Measurements from ENCODE around the gene PPP1R9A. TPM values are rescaled to one million over a fixed set of nuclear protein-coding genes. Genes with fewer than 3 reads are reported as not detected.

PPP1R9A gene
- total RNA-seq, 4 donors from 2014 or later = 0.51 to 2.7 (median 1.4) TPM

DNA sequence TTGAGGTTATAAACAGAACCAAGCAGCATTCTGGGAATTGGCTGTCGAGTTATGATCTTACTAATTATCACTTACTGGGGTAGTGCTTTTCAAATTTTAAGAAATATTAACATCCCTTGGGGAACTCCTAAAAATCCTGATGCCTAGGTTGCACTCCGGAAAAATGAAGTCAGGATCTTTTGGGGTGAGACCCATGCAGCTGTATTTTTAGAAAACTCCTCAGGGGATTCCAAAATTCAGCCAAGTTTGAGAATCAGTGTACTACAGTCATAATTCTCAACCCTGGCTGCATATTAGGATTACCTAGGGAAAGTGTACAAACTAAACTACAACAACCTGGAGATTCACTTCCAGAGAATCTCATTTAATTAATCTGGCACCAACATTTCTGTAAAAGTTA, 17.2 kb upstream of the PPP1R9A start:
- H3K4me3 ChIP-seq (ENCODE audit: low read depth, poor library complexity, severe bottlenecking) = no peak overlapping the region
- WGBS, 2 donors = 48 to 79% methylated on average over 2 of the region's 2 CpGs
- intact Hi-C loops (cut with DNase I; ENCODE audit: low total_unique reads) = no loop called here
- DNase-seq (ENCODE audit: low spot score in 2 of 2) = no peak
- TF ChIP-seq POLR2A (IDR thresholded peaks at IDR 0.05) (no peak), CTCF (IDR thresholded peaks at IDR 0.05) (no peak)

DNA sequence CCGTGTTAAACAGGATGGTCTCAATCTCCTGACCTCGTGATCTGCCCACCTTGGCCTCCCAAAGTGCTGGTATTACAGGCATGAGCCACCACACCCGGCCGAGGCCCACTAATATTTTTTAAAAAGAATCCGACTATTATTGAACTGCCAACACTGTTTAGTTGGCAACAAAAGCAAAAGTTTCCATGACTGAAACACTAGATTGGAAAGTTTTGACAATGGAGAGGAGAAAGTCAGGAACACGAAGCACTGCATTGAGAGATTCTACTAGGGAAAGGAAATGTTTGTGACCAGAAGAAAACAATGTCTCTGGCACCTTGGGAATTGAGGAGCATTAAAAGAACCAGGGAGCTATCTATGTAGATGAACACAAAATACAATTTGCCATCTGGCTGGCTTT, 13.7 kb upstream of the PPP1R9A start:
- H3K4me3 ChIP-seq (ENCODE audit: low read depth, poor library complexity, severe bottlenecking) = no peak overlapping the region
- TF ChIP-seq POLR2A (IDR thresholded peaks at IDR 0.05) (no peak), CTCF (IDR thresholded peaks at IDR 0.05) (no peak)
- intact Hi-C loops (cut with DNase I; ENCODE audit: low total_unique reads) = no loop called here
- no peak for DNase-seq (ENCODE audit: low spot score in 2 of 2)
- WGBS, 2 donors = 84 to 87% methylated on average over 6 of the region's 6 CpGs

- H3K4me3 ChIP-seq (ENCODE audit: low read depth, poor library complexity, severe bottlenecking) = no peak overlapping the region
- 81 to 100% methylated on average over 1 of the region's 1 CpG for WGBS, 2 donors
- intact Hi-C loops (cut with DNase I; ENCODE audit: low total_unique reads) = no loop called here
- no peak for TF ChIP-seq POLR2A (IDR thresholded peaks at IDR 0.05)
- TF ChIP-seq CTCF (IDR thresholded peaks at IDR 0.05) = no peak
- no peak for DNase-seq (ENCODE audit: low spot score in 2 of 2)
Measured at GRCh38 chr7:94897541-94897940, 9.9 kb upstream of the PPP1R9A start.

- no peak for DNase-seq (ENCODE audit: low spot score in 2 of 2)
- no peak overlapping the region for H3K4me3 ChIP-seq (ENCODE audit: low read depth, poor library complexity, severe bottlenecking)
- intact Hi-C loops (cut with DNase I; ENCODE audit: low total_unique reads) = no loop called here
- TF ChIP-seq CTCF (IDR thresholded peaks at IDR 0.05) (no peak), POLR2A (IDR thresholded peaks at IDR 0.05) (no peak)
Measured at GRCh38 chr7:94898340-94898739, 9.1 kb upstream of the PPP1R9A start.

DNA sequence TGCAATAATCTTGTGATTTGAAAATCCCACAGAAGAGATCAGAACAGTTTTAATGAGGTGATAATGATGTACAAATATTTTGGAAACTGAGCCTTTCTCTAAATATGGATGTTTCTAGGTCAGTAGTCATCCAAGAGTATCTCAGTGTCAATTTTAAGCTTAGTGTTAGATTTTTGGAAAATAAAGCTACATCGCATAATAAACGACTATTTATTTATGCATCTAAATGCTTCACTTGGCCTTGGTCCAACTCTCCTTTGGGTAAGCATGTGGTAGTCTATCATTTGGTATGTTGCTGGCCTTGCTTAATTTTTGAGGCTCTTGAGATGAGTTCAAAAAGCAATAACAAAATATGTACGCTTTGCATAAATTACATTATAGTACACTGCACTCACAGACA, 5.4 kb upstream of the PPP1R9A start:
- H3K4me3 ChIP-seq (ENCODE audit: low read depth, poor library complexity, severe bottlenecking) = no peak overlapping the region
- TF ChIP-seq CTCF (IDR thresholded peaks at IDR 0.05) = no peak
- TF ChIP-seq POLR2A (IDR thresholded peaks at IDR 0.05) = no peak
- intact Hi-C loops (cut with DNase I; ENCODE audit: low total_unique reads) = no loop called here
- no peak for DNase-seq (ENCODE audit: low spot score in 2 of 2)
- 84 to 85% methylated on average over 3 of the region's 3 CpGs for WGBS, 2 donors

- intact Hi-C loops (cut with DNase I; ENCODE audit: low total_unique reads) = no loop called here
- TF ChIP-seq POLR2A (IDR thresholded peaks at IDR 0.05) (no peak), CTCF (IDR thresholded peaks at IDR 0.05) (no peak)
- H3K4me3 ChIP-seq (ENCODE audit: low read depth, poor library complexity, severe bottlenecking) = no peak overlapping the region
- DNase-seq (ENCODE audit: low spot score in 2 of 2) = no peak
Measured at GRCh38 chr7:94903971-94904370, 3.4 kb upstream of the PPP1R9A start.
